Measurements from ENCODE around the gene ST6GALNAC4.

DNA sequence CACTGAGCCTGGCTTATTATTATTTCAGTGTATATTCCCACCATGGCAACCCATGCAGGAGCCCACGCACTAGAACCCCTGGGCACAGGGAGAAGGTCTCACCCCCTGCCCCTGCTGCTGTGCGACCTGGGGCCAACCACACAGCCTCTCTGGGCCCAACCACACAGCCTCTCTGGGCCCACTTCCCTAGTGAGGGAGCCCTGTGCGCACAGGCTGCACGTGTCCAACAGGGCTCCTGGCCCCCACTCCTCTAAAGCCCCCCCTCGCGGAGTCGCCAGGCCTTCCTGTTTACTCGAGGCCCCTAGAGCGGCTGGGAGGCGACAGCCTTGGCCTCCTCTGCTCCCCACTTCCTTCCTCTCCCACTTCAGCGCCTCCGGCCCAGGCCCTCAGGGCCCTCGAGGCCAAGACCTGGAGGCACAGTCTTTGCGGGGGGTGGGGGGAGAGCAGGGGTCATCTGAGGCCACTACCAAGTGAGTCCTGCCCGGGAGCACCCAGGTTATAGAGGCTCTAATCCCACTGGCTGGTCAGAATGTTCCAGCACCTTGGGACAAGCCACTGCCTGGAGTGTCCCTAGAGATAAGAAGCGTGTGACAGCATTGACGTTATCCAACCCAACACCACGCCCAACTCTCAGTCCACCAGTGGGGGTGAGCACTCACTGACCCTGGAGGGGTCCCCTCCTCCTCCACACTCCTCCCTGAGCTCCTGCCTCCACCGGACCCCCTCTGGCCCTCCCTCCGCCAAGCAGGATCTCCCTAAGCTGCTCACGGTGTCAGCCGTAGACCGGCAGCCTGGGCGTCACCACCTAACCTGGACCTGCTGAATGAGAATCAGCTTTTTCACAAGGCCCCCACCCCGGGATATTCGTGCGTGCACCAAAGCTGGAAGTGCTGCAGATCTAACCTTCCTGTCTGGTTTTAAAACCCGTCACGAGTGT lies 54.5 kb downstream of the ST6GALNAC4 start:
- TF ChIP-seq CTCF (IDR thresholded peaks at IDR 0.05) (no peak), POLR2A (IDR thresholded peaks at IDR 0.05) (no peak), POLR2AphosphoS5 (IDR thresholded peaks at IDR 0.05) (no peak), EP300 (IDR thresholded peaks at IDR 0.05) (no peak)
